GM19467 (cell line): ENCODE results near the gene HOXB8.

Experiments used
- ATAC-seq: cut with Tn5 transposase; IDR thresholded peaks from one replicate; pipeline ENCODE4 v1.9.1; 2021; ENCODE audit warnings: mild to moderate bottlenecking, moderate library complexity; ENCODE audit not compliant: unreplicated experiment

The HOXB8 gene

GRCh38 chr17:48586355-48587258 is 28.5 kb downstream of the HOXB8 start:
- no peak for ATAC-seq

GRCh38 chr17:48584223-48584741 is 30.8 kb downstream of the HOXB8 start:
- ATAC-seq: no peak

GRCh38 chr17:48583708-48584222 is 31.3 kb downstream of the HOXB8 start:
- ATAC-seq: no peak

DNA sequence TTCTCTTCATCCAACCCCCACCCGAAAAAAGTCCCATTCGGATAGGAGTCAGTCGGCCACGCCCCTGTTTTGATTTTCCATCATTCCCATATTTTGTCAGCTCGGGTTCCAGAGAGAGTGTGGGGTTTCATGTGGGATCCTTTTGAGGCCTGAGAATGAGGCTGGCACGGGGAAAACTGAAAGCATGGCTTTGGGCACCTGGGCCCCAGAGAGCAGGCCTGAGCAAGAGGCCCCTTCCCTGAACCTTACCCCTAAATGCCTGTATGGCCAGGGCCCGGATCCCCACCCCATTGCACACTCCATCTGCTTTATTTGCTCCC is 32.4 kb downstream of the HOXB8 start:
- ATAC-seq: no peak

DNA sequence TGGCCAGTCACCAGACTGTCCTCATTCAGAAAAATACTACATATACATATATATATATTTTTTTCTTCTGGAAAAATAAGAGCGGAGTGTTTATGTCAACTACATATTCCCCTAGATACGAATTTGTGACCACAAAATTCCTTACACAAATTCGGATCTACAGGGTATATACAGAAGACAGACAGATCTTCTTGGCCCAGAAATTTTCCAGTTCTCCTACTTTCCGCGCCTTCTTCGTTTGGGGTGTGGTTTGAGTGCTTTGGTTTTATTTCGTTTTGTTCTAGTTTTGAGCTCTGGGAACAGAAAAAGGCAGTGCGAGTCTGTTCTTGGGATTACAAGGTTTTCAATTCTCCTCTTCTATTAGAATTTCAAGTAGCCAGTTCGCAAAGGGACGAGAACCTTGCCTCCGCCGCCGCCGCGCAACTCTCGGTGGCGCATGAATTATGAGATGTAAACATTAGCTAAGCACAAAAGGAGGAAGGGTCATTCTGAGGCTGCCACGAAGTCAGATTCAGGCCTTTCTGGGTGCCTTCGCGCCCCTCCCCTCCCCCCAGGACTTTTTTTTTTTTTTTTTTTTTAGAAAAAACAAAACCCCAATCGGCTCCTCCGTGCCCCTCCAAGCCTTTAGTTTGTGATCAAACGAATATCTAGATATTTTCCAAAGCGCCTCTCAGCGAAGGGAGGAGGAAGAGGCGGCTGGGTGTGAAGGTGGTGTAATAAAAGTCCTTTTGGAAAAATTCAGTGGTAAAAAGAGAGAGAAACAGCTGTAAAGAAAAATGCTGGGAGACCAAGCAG is 35.1 kb downstream of the HOXB8 start:
- ATAC-seq: no peak

- no peak for ATAC-seq
Measured at GRCh38 chr17:48579471-48579759, 35.7 kb downstream of the HOXB8 start.

DNA sequence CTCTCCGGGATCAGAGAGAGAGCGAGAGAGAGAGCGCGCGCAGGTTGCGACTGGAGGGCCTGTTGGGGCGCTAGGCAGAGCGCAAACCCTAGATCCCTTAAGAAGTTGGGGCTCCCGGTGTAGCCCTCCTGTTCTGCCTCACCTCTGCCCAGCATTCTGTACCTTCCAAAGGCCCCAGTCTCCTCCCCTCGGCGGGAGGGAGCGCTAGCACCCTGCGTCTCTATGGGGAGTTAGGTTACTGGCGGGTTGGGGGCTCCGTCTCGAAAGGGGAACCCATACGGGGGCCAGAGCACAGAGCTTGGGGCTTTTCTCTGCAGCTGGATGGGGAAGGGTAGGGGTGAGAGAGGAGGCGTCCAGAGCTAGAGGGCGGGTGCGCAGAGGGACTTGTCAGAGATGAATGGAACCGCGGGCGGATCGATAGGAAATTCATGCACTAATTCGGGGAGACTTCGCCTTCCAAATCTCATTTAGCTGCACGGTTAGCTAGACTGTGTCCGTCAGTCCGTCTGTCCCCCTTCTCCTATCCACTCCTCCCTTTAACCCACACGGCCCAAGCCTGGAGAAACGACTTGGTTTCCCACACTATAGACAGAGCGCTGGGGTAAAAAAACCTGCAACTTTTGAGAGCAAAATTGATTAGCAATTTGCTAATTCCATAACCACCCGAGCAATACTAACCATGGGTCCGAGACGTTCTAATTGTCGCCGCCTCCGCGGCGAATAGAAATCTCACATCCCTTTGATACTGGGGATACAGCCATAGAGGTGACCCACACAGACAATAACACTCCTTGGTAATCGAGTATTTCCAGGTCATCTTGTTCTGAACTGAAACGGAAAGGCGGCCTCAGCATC is 36.2 kb downstream of the HOXB8 start:
- ATAC-seq: no peak

- no peak for ATAC-seq
Measured at GRCh38 chr17:48577946-48578615, 37.0 kb downstream of the HOXB8 start, which contains the start of gene HOXB4. Gene HOXB4, minus strand, starts transcription at chr17:48578350. Its CDS starts 31 bp downstream, at chr17:48578319.

- no peak for ATAC-seq
Measured at GRCh38 chr17:48577330-48577945, 37.7 kb downstream of the HOXB8 start.

GRCh38 chr17:48576479-48577309 is 38.4 kb downstream of the HOXB8 start:
- ATAC-seq: no peak

DNA sequence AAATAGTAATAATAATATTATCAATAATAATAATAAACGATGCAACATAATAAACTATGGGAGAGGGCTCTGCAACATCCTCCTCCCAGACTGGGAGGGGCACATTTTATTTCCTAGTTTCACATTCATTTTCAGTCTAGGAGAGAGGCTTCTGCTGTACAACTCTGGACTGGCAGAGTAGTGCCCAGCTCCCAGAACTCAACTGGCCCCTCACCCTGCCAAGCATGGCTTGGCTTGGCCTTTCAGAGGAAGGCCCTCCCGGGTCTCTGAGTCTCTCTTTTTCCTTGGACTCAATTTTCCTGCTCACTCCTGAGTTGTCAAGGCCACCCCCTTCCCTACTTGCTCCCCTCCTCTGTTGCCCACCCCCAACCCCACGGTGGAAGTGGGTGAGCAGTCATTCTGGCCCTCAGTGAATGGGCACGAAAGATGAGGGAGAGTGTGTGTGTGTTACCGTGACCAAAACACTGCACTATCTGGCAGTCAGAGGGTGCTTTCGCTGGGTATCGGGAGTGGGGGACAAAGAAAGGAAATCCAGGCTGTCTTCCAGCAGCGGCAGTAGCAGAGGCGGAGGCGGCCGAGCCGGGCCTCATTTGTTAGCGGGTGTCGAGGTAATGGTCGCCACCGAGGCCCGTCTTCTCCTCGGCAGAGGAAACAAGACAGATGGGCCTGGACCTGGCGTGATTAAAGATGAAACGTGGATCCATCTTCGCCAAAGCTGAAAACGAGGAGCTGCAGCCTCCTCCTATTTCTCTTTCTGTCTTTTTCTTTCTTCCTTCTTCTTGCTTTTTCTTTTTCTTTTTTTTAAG is 39.2 kb downstream of the HOXB8 start:
- ATAC-seq: no peak

- no peak for ATAC-seq
Measured at GRCh38 chr17:48575066-48575582, 40.0 kb downstream of the HOXB8 start.

DNA sequence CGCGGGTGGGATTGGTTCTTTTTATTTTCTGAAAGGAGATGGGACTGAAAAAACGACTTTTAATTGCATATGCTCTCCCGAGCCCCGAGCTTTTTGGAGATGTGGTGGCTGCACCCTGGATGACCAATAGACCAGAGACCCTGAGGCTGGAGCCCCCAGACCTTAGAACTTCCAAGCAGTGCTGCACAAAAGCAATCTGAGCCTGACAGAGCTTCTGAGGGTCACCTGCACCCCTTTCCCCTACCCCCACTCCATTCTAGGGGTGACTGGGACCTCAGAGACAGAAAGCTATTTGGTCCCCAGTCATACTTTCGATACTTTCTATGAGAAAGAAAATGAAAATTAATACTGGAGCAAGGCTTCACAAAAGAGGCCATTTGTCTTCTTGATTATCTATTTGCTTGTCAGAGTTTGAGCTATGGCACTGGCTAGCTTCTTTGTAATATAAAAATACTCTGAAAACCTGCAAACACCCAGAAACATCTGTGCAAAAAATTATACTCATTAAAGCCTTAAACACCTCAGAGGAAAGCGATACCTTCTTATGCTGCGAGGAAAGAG is 40.5 kb downstream of the HOXB8 start:
- ATAC-seq: no peak

GRCh38 chr17:48571826-48572417 is 43.2 kb downstream of the HOXB8 start:
- ATAC-seq: no peak

DNA sequence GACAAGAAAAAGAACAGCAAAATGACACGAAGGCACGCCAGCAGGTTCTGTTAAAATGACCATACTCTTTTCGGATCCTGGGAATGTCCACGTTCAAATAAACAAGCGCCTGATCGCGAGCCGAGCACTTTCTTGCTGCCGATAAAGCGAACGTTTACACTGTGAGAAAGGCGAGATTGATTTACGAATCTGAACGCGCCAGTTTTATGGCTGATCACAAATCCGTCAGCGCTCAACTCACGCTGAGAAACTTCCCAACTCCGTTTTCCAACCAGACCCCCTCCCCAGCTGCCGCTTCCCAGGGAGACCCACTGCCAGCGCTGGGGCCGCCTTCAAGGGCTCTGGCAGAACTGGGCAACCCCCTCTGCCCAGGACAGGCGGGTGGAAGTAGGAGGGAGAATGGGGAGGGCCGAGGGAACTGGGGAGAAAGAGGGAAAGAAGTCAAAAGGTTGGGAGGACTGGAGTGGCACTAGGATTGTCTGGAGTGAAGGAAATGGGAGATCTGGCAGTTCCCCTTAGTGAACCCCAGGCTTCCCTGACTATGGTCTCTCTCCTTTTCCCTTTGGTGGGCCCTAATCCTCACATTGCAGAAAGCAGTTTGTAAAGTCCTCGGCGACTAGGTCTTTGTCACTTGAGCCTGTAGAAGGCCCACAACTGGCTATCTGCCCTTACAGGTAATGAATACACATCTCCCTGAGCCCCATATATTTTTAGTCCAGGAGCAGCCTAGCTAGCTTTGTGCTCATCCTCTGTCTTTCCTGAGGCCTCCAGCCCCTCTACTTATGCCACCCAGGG is 43.9 kb downstream of the HOXB8 start:
- no peak for ATAC-seq

- ATAC-seq: no peak
Measured at GRCh38 chr17:48570325-48571023, 44.6 kb downstream of the HOXB8 start.
